NCI-H446 treated with DMSO at 0.1 percent for 48 hours (cell line): Measurements from ENCODE around the gene TRIM65.
"Not testable (repeated sequence)": the region's sequence is repeated elsewhere in the genome, so short reads cannot be mapped to it uniquely, and the experiment has no call there.

Source experiments
- DNase-seq: peaks from one replicate; lab custom pipeline; 2025; lab: John Stamatoyannopoulos, UW

Gene TRIM65

GRCh38 chr17:75851693-75851991 is 45.1 kb downstream of the TRIM65 start:
- not testable (repeated sequence) for DNase-seq

- DNase-seq, result no peak
These were observed 45.6 kb downstream of the TRIM65 start for GRCh38 chr17:75850928-75851692.

GRCh38 chr17:75849724-75850123 is 47.0 kb downstream of the TRIM65 start:
- no peak for DNase-seq

GRCh38 chr17:75849279-75849646 is 47.5 kb downstream of the TRIM65 start:
- peak; percentile 72 for DNase-seq

- peak; percentile 43 for DNase-seq
These were observed 48.0 kb downstream of the TRIM65 start for GRCh38 chr17:75848523-75849278.

- no peak for DNase-seq
These were observed 48.9 kb downstream of the TRIM65 start for GRCh38 chr17:75847614-75848522.

GRCh38 chr17:75846692-75847613 is 49.8 kb downstream of the TRIM65 start:
- DNase-seq, result no peak

- DNase-seq, result no peak
These were observed 50.6 kb downstream of the TRIM65 start for GRCh38 chr17:75845933-75846691.

GRCh38 chr17:75845058-75845711 is 51.6 kb downstream of the TRIM65 start:
- no peak for DNase-seq

- DNase-seq, result no peak
These were observed 52.2 kb downstream of the TRIM65 start for GRCh38 chr17:75844530-75845057.

- no peak for DNase-seq
These were observed 52.9 kb downstream of the TRIM65 start, which contains the start of gene UNC13D for GRCh38 chr17:75843577-75844529. Gene UNC13D (minus strand): TSS chr17:75844404. CDS start chr17:75844337, 67 bp downstream.

GRCh38 chr17:75842963-75843576 is 53.7 kb downstream of the TRIM65 start:
- DNase-seq, result no peak

- no peak for DNase-seq
These were observed 54.3 kb downstream of the TRIM65 start for GRCh38 chr17:75842411-75842810.

GRCh38 chr17:75840799-75841164 is 56.0 kb downstream of the TRIM65 start:
- no peak for DNase-seq

GRCh38 chr17:75839942-75840798 is 56.6 kb downstream of the TRIM65 start:
- DNase-seq, result no peak
